Umbilical cord (tissue), 2 donors: Measurements from ENCODE around the gene CYP2D6. TPM values are rescaled to one million over a fixed set of nuclear protein-coding genes. Genes with fewer than 3 reads are reported as not detected.
"Not testable (repeated sequence)": the region's sequence is repeated elsewhere in the genome, so short reads cannot be mapped to it uniquely, and the experiment has no call there.

Experiments used
- DNase-seq: peaks from one replicate; pipeline ENCODE4 v3.0.0-alpha.2; 2015; ENCODE audit warnings: low spot score
- total RNA-seq: library from RNA; depleted of rRNA; stranded (reverse); fragments of >200 nt; gene quantifications from one replicate; pipeline ENCODE4 v1.2.3, GENCODE V29; 2014; ENCODE audit warnings: low replicate concordance; ENCODE audit not compliant: insufficient read depth

The CYP2D6 gene
- total RNA-seq: 1.2 TPM

- DNase-seq: not testable (repeated sequence)
Measured at GRCh38 chr22:42130639-42131431, at the start of gene CYP2D6. Gene CYP2D6 (minus strand): TSS chr22:42130810. CDS start chr22:42130791, 19 bp downstream.

- no peak for DNase-seq
Measured at GRCh38 chr22:42179616-42180015, 49.0 kb upstream of the CYP2D6 start.

- peak; percentile 72 for DNase-seq
Measured at GRCh38 chr22:42178910-42179519, 48.4 kb upstream of the CYP2D6 start.

GRCh38 chr22:42177891-42178336 lies 47.3 kb upstream of the CYP2D6 start:
- no peak for DNase-seq

GRCh38 chr22:42176255-42176915 lies 45.8 kb upstream of the CYP2D6 start:
- DNase-seq: peak; percentile 85

- no peak for DNase-seq
Measured at GRCh38 chr22:42174062-42174461, 43.5 kb upstream of the CYP2D6 start.

- DNase-seq: no peak
Measured at GRCh38 chr22:42173183-42173926, 42.7 kb upstream of the CYP2D6 start.

- DNase-seq: peak; percentile 87
Measured at GRCh38 chr22:42172773-42173172, 42.2 kb upstream of the CYP2D6 start.

GRCh38 chr22:42171946-42172719 lies 41.5 kb upstream of the CYP2D6 start:
- peak; percentile 43 for DNase-seq

GRCh38 chr22:42171417-42171816 lies 40.8 kb upstream of the CYP2D6 start:
- no peak for DNase-seq

GRCh38 chr22:42170946-42171345 lies 40.3 kb upstream of the CYP2D6 start:
- no peak for DNase-seq

GRCh38 chr22:42169055-42169469 lies 38.5 kb upstream of the CYP2D6 start:
- peak; percentile 75 for DNase-seq

GRCh38 chr22:42168476-42168875 lies 37.9 kb upstream of the CYP2D6 start:
- no peak for DNase-seq

- DNase-seq: no peak
Measured at GRCh38 chr22:42167066-42167465, 36.5 kb upstream of the CYP2D6 start.

GRCh38 chr22:42164901-42165300 lies 34.3 kb upstream of the CYP2D6 start:
- no peak for DNase-seq

GRCh38 chr22:42163515-42163914 lies 32.9 kb upstream of the CYP2D6 start:
- no peak for DNase-seq

GRCh38 chr22:42162728-42163489 lies 32.3 kb upstream of the CYP2D6 start:
- no peak for DNase-seq

GRCh38 chr22:42160830-42161696 lies 30.5 kb upstream of the CYP2D6 start:
- DNase-seq: no peak

GRCh38 chr22:42160251-42160650 lies 29.6 kb upstream of the CYP2D6 start:
- no peak for DNase-seq
